NK-92 (cell line): Measurements from ENCODE around the gene DAP.

ENCODE experiments used
- DNase-seq: peaks from one replicate; lab custom pipeline; 2025; ENCODE audit not compliant: unreplicated experiment; lab: John Stamatoyannopoulos, UW

Gene DAP

DNA sequence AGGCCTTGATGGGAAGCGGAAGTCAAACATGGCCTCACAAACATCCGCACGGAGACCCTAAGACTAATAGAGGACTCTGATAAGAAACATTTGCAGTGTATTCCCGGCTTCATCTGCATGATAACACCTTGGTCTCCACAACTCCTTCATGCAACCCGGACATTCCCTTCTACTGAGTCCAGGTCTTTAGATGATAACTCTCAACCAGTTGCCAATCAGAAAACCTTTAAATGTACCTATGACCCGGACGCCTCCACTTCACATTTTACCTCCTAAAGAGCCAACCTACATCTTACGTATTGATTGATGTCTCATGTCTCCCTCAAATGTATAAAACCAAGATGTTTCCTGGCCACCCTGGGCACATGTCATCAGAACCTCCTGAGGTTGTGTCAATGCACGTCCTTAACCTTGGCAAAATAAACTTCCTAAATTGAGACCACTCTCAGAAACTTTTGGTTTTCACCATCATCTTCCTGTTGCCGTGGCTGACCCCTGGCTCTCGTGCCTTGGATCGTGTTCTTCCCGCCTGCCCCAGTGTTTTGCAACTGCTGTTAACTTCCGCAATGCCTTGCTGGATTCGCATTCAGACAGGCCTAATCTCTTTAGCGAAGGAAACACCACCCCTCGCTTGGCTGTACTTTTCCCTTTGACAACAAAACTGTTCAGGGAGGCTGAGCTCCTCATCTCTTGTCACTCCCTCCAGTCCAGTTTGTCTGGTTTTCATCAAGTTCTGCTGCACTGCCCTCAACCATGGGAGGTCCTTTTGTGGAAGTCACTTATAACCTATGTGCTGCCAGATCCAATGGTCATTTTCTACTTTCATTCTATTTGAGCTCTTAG is 1.1 kb upstream of the DAP start:
- no peak for DNase-seq

DNA sequence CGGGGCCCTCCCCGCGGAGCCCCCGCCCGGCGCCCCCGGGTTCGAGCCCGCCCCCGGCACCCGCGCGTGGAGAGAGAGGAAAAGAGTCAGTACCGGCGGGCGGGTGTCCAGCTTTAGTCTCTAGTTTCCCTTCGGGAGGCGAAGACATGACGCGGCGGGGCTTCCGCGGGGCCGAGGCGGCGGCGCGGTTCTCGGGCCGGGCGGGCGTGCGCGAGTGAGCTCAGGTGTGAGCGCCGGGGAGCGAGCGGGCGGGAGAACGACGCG is 181 bp downstream of the DAP start:
- DNase-seq = no peak

GRCh38 chr5:10760096-10760920 is 726 bp downstream of the DAP start:
- no peak for DNase-seq

GRCh38 chr5:10759111-10759510 is 1.9 kb downstream of the DAP start:
- DNase-seq = no peak

- DNase-seq = no peak
Measured at GRCh38 chr5:10757922-10758555, 3.0 kb downstream of the DAP start.

DNA sequence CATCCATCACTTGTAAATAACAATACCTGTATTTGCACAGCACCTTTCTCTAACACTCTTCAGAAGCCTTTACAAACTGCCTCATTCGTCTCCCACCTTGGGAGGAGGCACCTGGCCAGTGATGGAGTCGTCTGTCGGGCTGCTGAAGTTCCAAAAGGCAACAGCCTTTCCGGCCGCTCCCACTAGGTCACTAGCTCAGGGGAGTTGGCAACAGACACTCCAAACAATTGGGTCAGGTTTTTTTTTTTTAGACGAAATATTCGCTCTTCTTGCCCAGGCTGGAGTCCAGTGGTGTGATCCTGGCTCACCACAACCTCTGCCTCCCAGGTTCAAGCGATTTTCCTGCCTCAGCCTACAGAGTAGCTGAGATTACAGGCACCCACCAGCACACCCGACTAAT is 4.0 kb downstream of the DAP start:
- DNase-seq = no peak

DNA sequence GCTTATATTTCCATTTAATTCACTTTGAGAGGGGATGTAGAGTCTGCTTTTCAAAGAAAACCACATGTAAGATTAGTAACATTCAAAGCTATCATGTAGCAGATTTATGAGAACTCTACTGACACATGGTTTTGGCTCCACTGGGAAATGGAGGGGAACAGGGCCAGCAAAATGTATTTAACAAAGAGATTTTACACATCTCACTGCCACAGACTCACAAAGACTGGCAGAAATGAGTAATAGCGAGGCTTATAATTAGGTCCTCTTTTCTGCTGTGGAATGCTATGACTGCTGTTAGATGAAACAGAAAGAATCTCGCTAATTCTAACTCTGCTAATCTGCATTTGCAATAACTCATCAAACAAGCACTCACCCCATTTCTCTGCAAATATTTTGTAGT is 4.5 kb downstream of the DAP start:
- DNase-seq = no peak

DNA sequence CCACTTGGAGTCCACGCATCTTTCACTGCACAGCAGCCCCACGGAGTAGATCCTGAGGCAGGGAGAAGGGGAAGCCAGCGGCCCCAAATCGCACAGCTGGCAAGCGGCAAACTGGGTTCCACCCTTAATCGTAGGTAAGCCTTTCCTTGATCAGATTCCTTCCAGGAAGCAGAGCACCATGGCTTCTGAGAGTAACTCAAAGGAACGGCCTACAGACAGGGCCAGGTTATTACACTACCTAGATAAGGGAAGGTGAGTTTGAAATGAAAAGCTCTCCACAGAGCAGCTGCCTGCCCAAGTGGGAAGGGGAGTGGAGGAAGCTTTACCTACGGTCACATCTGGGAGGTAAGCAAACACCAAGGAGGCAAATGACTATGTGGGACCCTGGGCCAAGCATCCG is 7.9 kb downstream of the DAP start:
- DNase-seq = no peak

GRCh38 chr5:10752451-10752850 is 8.6 kb downstream of the DAP start:
- DNase-seq = no peak

DNA sequence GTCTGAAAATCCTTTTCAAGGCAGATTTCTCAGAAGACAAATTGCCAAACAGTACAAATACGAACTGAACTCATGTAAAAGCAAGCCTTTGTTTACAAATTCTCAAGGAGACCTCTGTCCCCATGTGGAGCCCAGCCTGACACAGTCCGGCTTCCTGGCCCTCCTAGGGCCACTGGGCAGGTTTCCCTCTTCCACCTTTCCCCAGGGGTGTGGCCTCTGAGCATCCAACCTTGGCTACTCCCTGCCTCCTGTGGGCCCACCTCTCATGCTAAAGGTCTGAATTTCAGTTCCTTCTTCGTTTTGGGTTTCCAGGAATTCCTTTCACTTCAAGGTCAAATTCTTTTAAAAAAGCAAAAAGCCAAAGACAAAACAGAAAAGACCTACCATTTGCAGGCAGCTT is 10.1 kb downstream of the DAP start:
- no peak for DNase-seq

GRCh38 chr5:10747678-10748622 is 13.1 kb downstream of the DAP start:
- no peak for DNase-seq

- DNase-seq = no peak
Measured at GRCh38 chr5:10746711-10747110, 14.3 kb downstream of the DAP start.

- no peak for DNase-seq
Measured at GRCh38 chr5:10745133-10745532, 15.9 kb downstream of the DAP start.

- no peak for DNase-seq
Measured at GRCh38 chr5:10744681-10745080, 16.4 kb downstream of the DAP start.

- DNase-seq = no peak
Measured at GRCh38 chr5:10743951-10744350, 17.1 kb downstream of the DAP start.

DNA sequence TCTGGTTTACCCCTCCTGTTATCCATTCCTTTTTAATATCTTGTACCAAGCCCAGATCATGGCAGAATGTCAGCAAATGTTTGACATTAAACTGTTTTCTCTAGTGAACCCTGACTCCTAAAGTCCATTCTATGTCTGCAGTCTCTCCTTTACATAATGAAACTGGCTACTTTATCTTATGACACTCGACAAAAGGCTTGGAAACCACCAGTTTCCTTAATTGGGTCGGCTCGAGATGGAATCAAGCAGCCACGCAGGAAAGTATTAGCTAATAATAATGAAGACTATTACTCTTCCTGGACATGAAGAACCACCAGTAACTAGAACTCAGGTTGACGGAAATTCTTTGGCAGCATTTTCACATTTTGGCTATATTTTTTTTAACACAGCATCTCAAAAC is 17.5 kb downstream of the DAP start:
- no peak for DNase-seq

DNA sequence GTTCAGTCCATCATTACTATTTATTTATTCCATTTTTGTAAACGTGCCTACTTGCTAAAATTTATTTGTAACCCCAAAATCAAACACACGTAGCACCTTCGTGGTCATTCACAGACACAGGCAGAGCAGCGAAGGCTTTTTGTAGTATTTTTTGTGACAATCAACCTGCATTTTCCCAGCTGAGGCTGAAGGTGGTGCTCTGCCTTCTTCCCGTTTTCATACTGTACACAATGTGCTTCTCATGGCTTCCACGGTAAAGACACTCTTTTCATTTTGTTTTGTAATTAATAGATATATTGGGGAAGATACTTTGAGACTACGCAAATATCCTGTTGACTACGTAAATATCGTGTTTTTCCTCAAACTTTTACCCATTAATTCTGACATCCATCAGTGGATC is 19.4 kb downstream of the DAP start:
- no peak for DNase-seq

GRCh38 chr5:10740384-10740783 is 20.6 kb downstream of the DAP start:
- no peak for DNase-seq

- no peak for DNase-seq
Measured at GRCh38 chr5:10737880-10738279, 23.2 kb downstream of the DAP start.

DNA sequence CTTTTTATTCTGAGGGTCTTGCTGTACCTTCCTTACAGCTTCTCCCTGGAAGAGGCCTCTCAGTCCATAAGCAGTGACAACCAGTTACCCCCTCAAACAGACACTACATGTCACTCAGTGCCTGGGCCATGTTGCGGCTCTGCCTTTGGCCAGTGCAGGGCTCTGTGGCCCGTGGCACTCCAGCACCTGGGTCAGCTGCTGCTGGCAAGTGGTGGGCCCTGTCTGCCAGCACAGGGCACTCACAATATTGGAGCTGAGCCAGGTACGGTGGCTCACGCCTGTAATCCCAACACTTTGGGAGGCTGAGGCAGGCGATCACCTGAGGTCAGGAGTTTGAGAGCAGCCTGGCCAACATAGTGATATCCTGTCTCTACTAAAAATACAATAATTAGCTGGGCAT is 24.2 kb downstream of the DAP start:
- no peak for DNase-seq

GRCh38 chr5:10736354-10736753 is 24.7 kb downstream of the DAP start:
- DNase-seq = no peak
